WTC11 (cell line): ENCODE measurements around the gene SLBP. TPM values are rescaled to one million over a fixed set of nuclear protein-coding genes. Genes with fewer than 3 reads are reported as not detected.

Experiments used
- ATAC-seq: fragments of 200-7000 bp; cut with Tn5 transposase; 2 replicates; pipeline ENCODE4 v1.10.0; 2021; ENCODE audit warnings: mild to moderate bottlenecking, moderate library complexity
- CTCF ChIA-PET: fragments of 300-600 bp; sonication (Branson Sonifier 250); formaldehyde crosslinking; loops from one replicate; lab custom pipeline; 2021; ENCODE audit warnings: antibody characterized with exemption; lab: Charles Lee
- POLR2A ChIA-PET: fragments of 350-600 bp; sonication (Branson Sonifier 250); formaldehyde crosslinking; loops from one replicate; lab custom pipeline; 2021; ENCODE audit warnings: antibody characterized with exemption; lab: Charles Lee
- DNase-seq: peaks from one replicate; pipeline ENCODE4 v3.0.0; 2021; ENCODE audit warnings: low spot score
- H3K27ac Mint-ChIP-seq: 2 replicates; pipeline ENCODE4 v1.8.0; 2021; ENCODE audit warnings: mixed read lengths
- H3K27me3 Mint-ChIP-seq: 2 replicates; pipeline ENCODE4 v1.8.0; 2021; ENCODE audit warnings: low read depth, mild to moderate bottlenecking, moderate library complexity, mixed read lengths
- H3K36me3 Mint-ChIP-seq: 2 replicates; pipeline ENCODE4 v1.8.0; 2021; ENCODE audit warnings: mixed read lengths
- H3K4me1 Mint-ChIP-seq: 2 replicates; pipeline ENCODE4 v1.8.0; 2022; ENCODE audit warnings: mixed read lengths
- H3K4me3 Mint-ChIP-seq: 2 replicates; pipeline ENCODE4 v1.8.0; 2021; ENCODE audit warnings: mild to moderate bottlenecking, moderate library complexity, mixed read lengths
- H3K9me3 Mint-ChIP-seq: 2 replicates; pipeline ENCODE4 v1.8.0; 2021; ENCODE audit warnings: mixed read lengths
- ARID4B ChIP-seq: sonication (generic); formaldehyde crosslinking; IDR thresholded peaks from 2 replicates; pipeline ENCODE4 v1.8.0; 2023; ENCODE audit warnings: missing genetic modification reagents, mild to moderate bottlenecking, borderline replicate concordance
- ATF3 ChIP-seq: sonication (generic); formaldehyde crosslinking; conservative IDR thresholded peaks from 2 replicates; pipeline ENCODE4 v1.8.1; 2022; ENCODE audit warnings: mild to moderate bottlenecking, missing genetic modification reagents
- CREM ChIP-seq: sonication (generic); formaldehyde crosslinking; IDR thresholded peaks from 2 replicates; pipeline ENCODE4 v1.8.1; 2022; ENCODE audit warnings: mild to moderate bottlenecking, missing genetic modification reagents, moderate library complexity
- E2F1 ChIP-seq: sonication (generic); formaldehyde crosslinking; IDR thresholded peaks from 2 replicates; pipeline ENCODE4 v1.8.0; 2022; ENCODE audit warnings: mild to moderate bottlenecking, missing genetic modification reagents
- ETV6 ChIP-seq: sonication (generic); formaldehyde crosslinking; IDR thresholded peaks from 2 replicates; pipeline ENCODE4 v1.8.1; 2022; ENCODE audit warnings: mild to moderate bottlenecking, missing genetic modification reagents
- FOXJ3 ChIP-seq: sonication (generic); formaldehyde crosslinking; IDR thresholded peaks from 2 replicates; pipeline ENCODE4 v1.9.0; 2021; ENCODE audit warnings: missing genetic modification reagents, mild to moderate bottlenecking, borderline replicate concordance
- FOXK1 ChIP-seq: sonication (generic); formaldehyde crosslinking; IDR thresholded peaks from 2 replicates; pipeline ENCODE4 v1.8.0; 2022; ENCODE audit warnings: mild to moderate bottlenecking, moderate library complexity, missing genetic modification reagents
- MLX ChIP-seq: sonication (generic); formaldehyde crosslinking; IDR thresholded peaks from 2 replicates; pipeline ENCODE4 v1.8.1; 2023; ENCODE audit warnings: mild to moderate bottlenecking, missing genetic modification reagents, moderate library complexity
- NFATC4 ChIP-seq: fragments of 250-450 bp; sonication (Bioruptor Pico); IDR thresholded peaks from 2 replicates; pipeline ENCODE4 v1.9.0; 2021; ENCODE audit warnings: mild to moderate bottlenecking
- OVOL2 ChIP-seq: fragments of 250-450 bp; sonication (Bioruptor Pico); IDR thresholded peaks from 2 replicates; pipeline ENCODE4 v1.9.0; 2021; ENCODE audit warnings: mild to moderate bottlenecking, borderline replicate concordance
- PREB ChIP-seq: sonication (generic); formaldehyde crosslinking; IDR thresholded peaks from 2 replicates; pipeline ENCODE4 v1.8.1; 2022; ENCODE audit warnings: mild to moderate bottlenecking, missing genetic modification reagents, moderate library complexity, borderline replicate concordance
- RELA ChIP-seq: sonication (generic); formaldehyde crosslinking; IDR thresholded peaks from 2 replicates; pipeline ENCODE4 v1.8.1; 2022; ENCODE audit warnings: missing genetic modification reagents, mild to moderate bottlenecking, borderline replicate concordance
- TEAD4 ChIP-seq: sonication (generic); formaldehyde crosslinking; IDR thresholded peaks from 2 replicates; pipeline ENCODE4 v1.8.0; 2022; ENCODE audit warnings: mild to moderate bottlenecking, missing genetic modification reagents
- TP53 ChIP-seq: sonication (generic); formaldehyde crosslinking; IDR thresholded peaks from 2 replicates; pipeline ENCODE4 v1.8.1; 2023; ENCODE audit warnings: mild to moderate bottlenecking, missing genetic modification reagents
- ZNF219 ChIP-seq: sonication (generic); formaldehyde crosslinking; IDR thresholded peaks from 2 replicates; pipeline ENCODE4 v1.8.0; 2023; ENCODE audit warnings: missing genetic modification reagents, mild to moderate bottlenecking, borderline replicate concordance
- ZNF263 ChIP-seq: sonication (generic); formaldehyde crosslinking; IDR thresholded peaks from 2 replicates; pipeline ENCODE4 v1.8.1; 2022; ENCODE audit warnings: low read depth, mild to moderate bottlenecking, moderate library complexity, missing genetic modification reagents
- ZNF396 ChIP-seq: fragments of 250-450 bp; sonication (Bioruptor Pico); IDR thresholded peaks from 2 replicates; pipeline ENCODE4 v1.8.0; 2021; ENCODE audit warnings: mild to moderate bottlenecking, moderate library complexity, borderline replicate concordance
- ZNF512 ChIP-seq: sonication (generic); formaldehyde crosslinking; IDR thresholded peaks from 2 replicates; pipeline ENCODE4 v1.8.1; 2022; ENCODE audit warnings: missing genetic modification reagents, borderline replicate concordance
- total RNA-seq: library from RNA; stranded (reverse); gene quantifications from 3 replicates; pipeline ENCODE4 v1.2.3, GENCODE V29; 2021
- TF ChIP-seq, protein P1 (sequence below): sonication (generic); formaldehyde crosslinking; IDR thresholded peaks from 2 replicates; pipeline ENCODE4 v1.8.1; 2023; ENCODE audit warnings: mild to moderate bottlenecking, missing genetic modification reagents, moderate library complexity
- TF ChIP-seq, protein P2 (sequence below): sonication (generic); formaldehyde crosslinking; IDR thresholded peaks from 2 replicates; pipeline ENCODE4 v1.8.1; 2023; ENCODE audit warnings: mild to moderate bottlenecking, moderate library complexity, missing genetic modification reagents
- TF ChIP-seq, protein P3 (sequence below): fragments of 250-450 bp; sonication (Bioruptor Pico); IDR thresholded peaks from 2 replicates; pipeline ENCODE4 v1.9.0; 2021; ENCODE audit warnings: moderate library complexity, mild to moderate bottlenecking, inconsistent platforms, borderline replicate concordance

Gene SLBP
- total RNA-seq, 1 experiment from 2014 or later, result 40.2 TPM

GRCh38 chr4:1726146-1726934 lies 14.2 kb upstream of the SLBP start:
- Mint-ChIP-seq H3K27ac (peak overlapping the region; percentile 94), H3K9me3 (no peaks in the 10 kb centered on the region), H3K36me3 (peaks cover 75% of the 10 kb centered on the region), H3K4me1 (peaks cover 21% of the 10 kb centered on the region), H3K27me3 (no peaks in the 10 kb centered on the region), H3K4me3 (no peak overlapping the region)
- ChIA-PET CTCF (interaction anchor here (0.6 to 1.6 kb wide), 14 partner anchors 9 to 173 kb away, joined by 3 to 15 read pairs (median 3); partner anchors contain the start of gene SLBP), POLR2A (no interaction called here)
- DNase-seq (peak; percentile 95), ATAC-seq (peak; percentile 53)
- TF ChIP-seq, protein P1, sequence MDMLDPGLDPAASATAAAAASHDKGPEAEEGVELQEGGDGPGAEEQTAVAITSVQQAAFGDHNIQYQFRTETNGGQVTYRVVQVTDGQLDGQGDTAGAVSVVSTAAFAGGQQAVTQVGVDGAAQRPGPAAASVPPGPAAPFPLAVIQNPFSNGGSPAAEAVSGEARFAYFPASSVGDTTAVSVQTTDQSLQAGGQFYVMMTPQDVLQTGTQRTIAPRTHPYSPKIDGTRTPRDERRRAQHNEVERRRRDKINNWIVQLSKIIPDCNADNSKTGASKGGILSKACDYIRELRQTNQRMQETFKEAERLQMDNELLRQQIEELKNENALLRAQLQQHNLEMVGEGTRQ (CRISPR knock-in tag), result no peak
- TF ChIP-seq E2F1 (CRISPR knock-in tag) (no peak), OVOL2 (CRISPR knock-in tag) (no peak), ZNF512 (CRISPR knock-in tag) (no peak), CREM (CRISPR knock-in tag) (no peak), ZNF219 (CRISPR knock-in tag) (no peak), MLX (no peak), RELA (CRISPR knock-in tag) (no peak), TEAD4 (no peak), ZNF263 (CRISPR knock-in tag) (no peak), ETV6 (no peak), FOXJ3 (CRISPR knock-in tag) (no peak), ATF3 (CRISPR knock-in tag) (no peak), ARID4B (CRISPR knock-in tag) (no peak), TP53 (CRISPR knock-in tag) (no peak), PREB (CRISPR knock-in tag) (no peak), FOXK1 (CRISPR knock-in tag) (peak; percentile 45; the same call in 1 of the 2 replicates), ZNF396 (CRISPR knock-in tag) (no peak), NFATC4 (CRISPR knock-in tag) (no peak)
- TF ChIP-seq, protein P2, sequence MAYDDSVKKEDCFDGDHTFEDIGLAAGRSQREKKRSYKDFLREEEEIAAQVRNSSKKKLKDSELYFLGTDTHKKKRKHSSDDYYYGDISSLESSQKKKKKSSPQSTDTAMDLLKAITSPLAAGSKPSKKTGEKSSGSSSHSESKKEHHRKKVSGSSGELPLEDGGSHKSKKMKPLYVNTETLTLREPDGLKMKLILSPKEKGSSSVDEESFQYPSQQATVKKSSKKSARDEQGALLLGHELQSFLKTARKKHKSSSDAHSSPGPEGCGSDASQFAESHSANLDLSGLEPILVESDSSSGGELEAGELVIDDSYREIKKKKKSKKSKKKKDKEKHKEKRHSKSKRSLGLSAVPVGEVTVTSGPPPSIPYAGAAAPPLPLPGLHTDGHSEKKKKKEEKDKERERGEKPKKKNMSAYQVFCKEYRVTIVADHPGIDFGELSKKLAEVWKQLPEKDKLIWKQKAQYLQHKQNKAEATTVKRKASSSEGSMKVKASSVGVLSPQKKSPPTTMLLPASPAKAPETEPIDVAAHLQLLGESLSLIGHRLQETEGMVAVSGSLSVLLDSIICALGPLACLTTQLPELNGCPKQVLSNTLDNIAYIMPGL (CRISPR knock-in tag), result peak; percentile 45; the same call in 1 of the 2 replicates
- TF ChIP-seq, protein P3, sequence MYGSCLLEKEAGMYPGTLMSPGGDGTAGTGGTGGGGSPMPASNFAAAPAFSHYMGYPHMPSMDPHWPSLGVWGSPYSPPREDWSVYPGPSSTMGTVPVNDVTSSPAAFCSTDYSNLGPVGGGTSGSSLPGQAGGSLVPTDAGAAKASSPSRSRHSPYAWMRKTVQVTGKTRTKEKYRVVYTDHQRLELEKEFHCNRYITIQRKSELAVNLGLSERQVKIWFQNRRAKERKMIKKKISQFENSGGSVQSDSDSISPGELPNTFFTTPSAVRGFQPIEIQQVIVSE, result no peak
